ENCODE results near the gene CLIC3.

The CLIC3 gene

DNA sequence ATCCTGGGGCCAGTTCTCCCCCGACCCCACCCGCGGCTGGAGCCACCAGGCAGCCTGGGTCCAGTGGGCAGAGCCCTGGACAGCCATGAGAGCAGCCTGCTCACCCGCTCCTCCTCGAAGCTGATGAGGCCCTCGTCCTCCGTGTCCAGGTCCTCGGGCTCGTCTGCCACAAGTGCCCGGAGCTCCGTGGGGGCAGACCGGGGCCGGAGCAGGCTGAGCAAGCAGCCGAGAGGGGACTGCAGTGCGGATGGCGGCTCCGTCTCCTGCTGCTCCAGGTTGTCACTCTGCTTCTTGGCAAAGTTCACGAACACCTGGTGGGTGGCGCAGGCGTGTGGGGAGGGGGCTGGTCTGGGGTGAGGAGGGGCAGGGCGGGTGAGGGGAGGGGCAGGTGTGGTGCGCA, 11.9 kb upstream of the CLIC3 start:
- H4K20me1 ChIP-seq (ENCODE audit: insufficient read depth, low read length) = no peaks in the 10 kb centered on the region
- no peak for TF ChIP-seq EZH2 (optimal IDR thresholded peaks at IDR 0.05; ENCODE audit: low read depth, low read length)
- TF ChIP-seq EZH2phosphoT487 (IDR thresholded peaks at IDR 0.05; ENCODE audit: low read length) = no peak
- TF ChIP-seq, protein P1, sequence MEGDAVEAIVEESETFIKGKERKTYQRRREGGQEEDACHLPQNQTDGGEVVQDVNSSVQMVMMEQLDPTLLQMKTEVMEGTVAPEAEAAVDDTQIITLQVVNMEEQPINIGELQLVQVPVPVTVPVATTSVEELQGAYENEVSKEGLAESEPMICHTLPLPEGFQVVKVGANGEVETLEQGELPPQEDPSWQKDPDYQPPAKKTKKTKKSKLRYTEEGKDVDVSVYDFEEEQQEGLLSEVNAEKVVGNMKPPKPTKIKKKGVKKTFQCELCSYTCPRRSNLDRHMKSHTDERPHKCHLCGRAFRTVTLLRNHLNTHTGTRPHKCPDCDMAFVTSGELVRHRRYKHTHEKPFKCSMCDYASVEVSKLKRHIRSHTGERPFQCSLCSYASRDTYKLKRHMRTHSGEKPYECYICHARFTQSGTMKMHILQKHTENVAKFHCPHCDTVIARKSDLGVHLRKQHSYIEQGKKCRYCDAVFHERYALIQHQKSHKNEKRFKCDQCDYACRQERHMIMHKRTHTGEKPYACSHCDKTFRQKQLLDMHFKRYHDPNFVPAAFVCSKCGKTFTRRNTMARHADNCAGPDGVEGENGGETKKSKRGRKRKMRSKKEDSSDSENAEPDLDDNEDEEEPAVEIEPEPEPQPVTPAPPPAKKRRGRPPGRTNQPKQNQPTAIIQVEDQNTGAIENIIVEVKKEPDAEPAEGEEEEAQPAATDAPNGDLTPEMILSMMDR (IDR thresholded peaks at IDR 0.05; ENCODE audit: low read length) = no peak
- H3K9me3 ChIP-seq (replicated peaks; ENCODE audit: insufficient read depth, low read length) = no peaks in the 10 kb centered on the region
- H3K27me3 ChIP-seq (replicated peaks; ENCODE audit: insufficient read depth, low read length) = peaks cover 39% of the 10 kb centered on the region
- H3F3A ChIP-seq (ENCODE audit: insufficient read depth, low read length) = no peaks in the 10 kb centered on the region
- H3K4me2 ChIP-seq (ENCODE audit: low read depth, low read length) = no peak overlapping the region
- H3K4me1 ChIP-seq (ENCODE audit: low read length) = no peaks in the 10 kb centered on the region
- H2AFZ ChIP-seq (ENCODE audit: low read length) = no peak overlapping the region
- DNase-seq = no peak
- no peaks in the 10 kb centered on the region for H3K9me2 ChIP-seq (replicated peaks; ENCODE audit: insufficient read depth, low read length)
- no peak overlapping the region for H3K9ac ChIP-seq (ENCODE audit: low read length)
- H3K4me3 ChIP-seq (ENCODE audit: low read length) = no peak overlapping the region
- no peaks in the 10 kb centered on the region for H3K36me3 ChIP-seq (replicated peaks; ENCODE audit: insufficient read depth, low read length)
- H3K79me2 ChIP-seq (ENCODE audit: low read length) = no peaks in the 10 kb centered on the region
- H3K27ac ChIP-seq (ENCODE audit: low read length) = no peak overlapping the region

DNA sequence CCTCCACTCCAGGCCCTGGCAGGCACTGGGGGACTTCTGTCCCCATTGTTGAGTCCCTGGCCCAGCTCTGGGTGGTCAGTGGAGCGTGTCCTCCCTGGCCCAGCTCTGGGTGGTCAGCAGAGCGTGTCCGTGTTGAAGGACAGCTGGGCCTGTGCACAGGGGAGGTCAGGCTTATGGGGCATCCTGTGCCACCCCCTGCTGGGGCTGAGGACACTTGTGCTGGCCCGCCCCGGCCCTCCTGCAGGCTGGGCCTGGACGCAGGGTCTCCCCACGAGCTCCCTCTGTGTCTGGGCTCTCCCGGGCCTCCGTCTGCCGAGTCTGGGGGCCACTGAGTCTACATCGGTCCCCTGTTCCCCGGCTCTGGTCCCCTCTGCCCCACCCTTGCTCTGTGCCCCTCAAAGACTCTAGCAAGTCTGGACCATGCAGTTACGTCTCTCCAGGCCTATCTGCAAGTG, 11.5 kb upstream of the CLIC3 start:
- no peaks in the 10 kb centered on the region for H3K9me2 ChIP-seq (replicated peaks; ENCODE audit: insufficient read depth, low read length)
- H2AFZ ChIP-seq (ENCODE audit: low read length) = no peak overlapping the region
- H4K20me1 ChIP-seq (ENCODE audit: insufficient read depth, low read length) = no peaks in the 10 kb centered on the region
- H3F3A ChIP-seq (ENCODE audit: insufficient read depth, low read length) = no peaks in the 10 kb centered on the region
- H3K4me2 ChIP-seq (ENCODE audit: low read depth, low read length) = no peak overlapping the region
- H3K9me3 ChIP-seq (replicated peaks; ENCODE audit: insufficient read depth, low read length) = no peaks in the 10 kb centered on the region
- no peak overlapping the region for H3K27ac ChIP-seq (ENCODE audit: low read length)
- no peak overlapping the region for H3K4me3 ChIP-seq (ENCODE audit: low read length)
- DNase-seq = no peak
- H3K79me2 ChIP-seq (ENCODE audit: low read length) = no peaks in the 10 kb centered on the region
- no peak for TF ChIP-seq EZH2phosphoT487 (IDR thresholded peaks at IDR 0.05; ENCODE audit: low read length)
- TF ChIP-seq, protein P1 (IDR thresholded peaks at IDR 0.05; ENCODE audit: low read length) = no peak
- TF ChIP-seq EZH2 (optimal IDR thresholded peaks at IDR 0.05; ENCODE audit: low read depth, low read length) = no peak
- H3K9ac ChIP-seq (ENCODE audit: low read length) = no peak overlapping the region
- H3K27me3 ChIP-seq (replicated peaks; ENCODE audit: insufficient read depth, low read length) = peaks cover 43% of the 10 kb centered on the region
- H3K4me1 ChIP-seq (ENCODE audit: low read length) = no peaks in the 10 kb centered on the region
- no peaks in the 10 kb centered on the region for H3K36me3 ChIP-seq (replicated peaks; ENCODE audit: insufficient read depth, low read length)

DNA sequence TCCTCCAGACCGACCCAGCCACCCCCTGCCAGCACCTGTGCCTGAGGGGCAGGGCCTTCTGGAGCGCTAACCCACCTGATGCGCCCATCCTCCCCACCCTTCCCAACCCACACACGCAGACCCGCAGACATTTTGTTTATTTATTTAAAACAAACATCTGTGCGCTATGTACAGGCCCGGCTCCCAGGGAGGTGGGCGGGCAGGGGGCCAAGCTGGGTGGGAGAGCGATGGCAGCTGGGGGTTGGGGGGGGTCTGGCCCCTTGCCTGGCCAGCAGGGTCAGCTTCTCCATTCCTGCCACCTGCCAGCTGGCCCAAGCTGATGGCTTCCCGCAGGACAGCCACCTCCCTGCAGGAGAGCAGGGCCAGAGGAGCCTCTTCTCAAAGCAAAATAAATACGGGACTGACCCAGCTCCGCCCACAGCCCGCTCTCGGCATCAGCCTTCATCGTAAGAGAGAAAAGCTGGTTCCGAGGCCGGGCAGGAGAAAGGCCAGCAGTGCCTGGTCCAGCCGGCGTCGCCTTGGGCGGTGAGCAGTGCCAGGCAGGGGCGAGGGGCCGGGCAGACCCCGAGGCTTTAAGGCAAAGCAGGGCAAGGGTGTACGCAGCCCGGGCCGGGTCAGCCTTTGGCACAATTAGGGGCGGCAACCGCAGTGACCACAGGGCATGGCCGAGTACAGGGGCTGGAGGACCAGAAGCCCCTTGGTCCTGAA, 10.9 kb upstream of the CLIC3 start:
- no peak overlapping the region for H3K27ac ChIP-seq (ENCODE audit: low read length)
- H4K20me1 ChIP-seq (ENCODE audit: insufficient read depth, low read length) = no peaks in the 10 kb centered on the region
- no peaks in the 10 kb centered on the region for H3K9me3 ChIP-seq (replicated peaks; ENCODE audit: insufficient read depth, low read length)
- H3K79me2 ChIP-seq (ENCODE audit: low read length) = no peaks in the 10 kb centered on the region
- H3K4me3 ChIP-seq (ENCODE audit: low read length) = no peak overlapping the region
- H3K4me1 ChIP-seq (ENCODE audit: low read length) = no peaks in the 10 kb centered on the region
- H3K36me3 ChIP-seq (replicated peaks; ENCODE audit: insufficient read depth, low read length) = no peaks in the 10 kb centered on the region
- H3K9me2 ChIP-seq (replicated peaks; ENCODE audit: insufficient read depth, low read length) = no peaks in the 10 kb centered on the region
- H3K9ac ChIP-seq (ENCODE audit: low read length) = no peak overlapping the region
- TF ChIP-seq, protein P1 (IDR thresholded peaks at IDR 0.05; ENCODE audit: low read length) = no peak
- TF ChIP-seq EZH2phosphoT487 (IDR thresholded peaks at IDR 0.05; ENCODE audit: low read length) = no peak
- TF ChIP-seq EZH2 (optimal IDR thresholded peaks at IDR 0.05; ENCODE audit: low read depth, low read length) = no peak
- no peak overlapping the region for H3K4me2 ChIP-seq (ENCODE audit: low read depth, low read length)
- no peak overlapping the region for H2AFZ ChIP-seq (ENCODE audit: low read length)
- no peaks in the 10 kb centered on the region for H3F3A ChIP-seq (ENCODE audit: insufficient read depth, low read length)
- H3K27me3 ChIP-seq (replicated peaks; ENCODE audit: insufficient read depth, low read length) = peaks cover 49% of the 10 kb centered on the region
- no peak for DNase-seq
